Panc1 (cell line): ENCODE data around the gene SHISA9.

Source experiments
- CTCF ChIP-seq: fragments of 450-650 bp; IDR thresholded peaks from 2 replicates; pipeline ENCODE4 v1.5.1; 2017; ENCODE audit warnings: mild to moderate bottlenecking
- POLR2AphosphoS5 ChIP-seq: IDR thresholded peaks from 2 replicates; pipeline ENCODE4 v1.6.1; 2012; ENCODE audit warnings: mild to moderate bottlenecking, low read depth, low read length, moderate library complexity
- REST ChIP-seq, 2 experiments: IDR thresholded peaks; 2 replicates each; pipeline ENCODE4 v1.6.1; 2011 to 2012; ENCODE audit warnings: low read depth in 2 of 2, control low read depth in 1 of 2, low read length in 1 of 2, mild to moderate bottlenecking in 1 of 2, moderate library complexity in 1 of 2; ENCODE audit not compliant: insufficient read depth in 1 of 2

- TF ChIP-seq POLR2AphosphoS5 (no peak), CTCF (no peak), REST (IDR thresholded peaks at IDR 0.05; ENCODE audit: insufficient read depth in 1 of 2, low read depth in 2 of 2, low read length in 1 of 2) (peak; percentile 90 to 95)
These were observed 135.2 kb downstream of the SHISA9 start for GRCh38 chr16:13036600-13036999.
